Stimulated activated naive CD8-positive, alpha-beta T cell treated with anti-CD3 and anti-CD28 coated beads, Interleukin-15, Interleukin-2, amounts not matched to agents 100 ng/mL and 50 ng/mL, for 24 hours (primary cell): ENCODE data around the gene ZNF2.
A peak's percentile ranks its signal among the peaks of the same experiment; 100 is the strongest.

ENCODE experiments used
- H3K27ac Mint-ChIP-seq: one replicate; pipeline ENCODE4 v1.8.0; 2021; ENCODE audit warnings: mild to moderate bottlenecking, mixed read lengths
- H3K27me3 Mint-ChIP-seq: one replicate; pipeline ENCODE4 v1.8.0; 2021; ENCODE audit warnings: mixed read lengths
- H3K36me3 Mint-ChIP-seq: one replicate; pipeline ENCODE4 v1.8.0; 2021; ENCODE audit warnings: low read depth, mixed read lengths
- H3K4me1 Mint-ChIP-seq: one replicate; pipeline ENCODE4 v1.8.0; 2021; ENCODE audit warnings: low read depth, mixed read lengths
- H3K4me3 Mint-ChIP-seq: one replicate; pipeline ENCODE4 v1.8.0; 2021; ENCODE audit warnings: mild to moderate bottlenecking, mixed read lengths
- H3K9me3 Mint-ChIP-seq: one replicate; pipeline ENCODE4 v1.8.0; 2021; ENCODE audit warnings: mixed read lengths

Gene ZNF2

GRCh38 chr2:95165371-95166064 is at the start of gene ZNF2:
ZNF2 (plus strand) TSS chr2:95165809; CDS start chr2:95176227, 10,418 bp downstream.
- peaks cover 31% of the 10 kb centered on the region for H3K4me1 Mint-ChIP-seq
- peak within 1 kb of the TSS; percentile 99 for H3K4me3 Mint-ChIP-seq
- H3K27ac Mint-ChIP-seq, result peak within 1 kb of the TSS; percentile 91
- H3K9me3 Mint-ChIP-seq, result peaks cover 4% of the 10 kb centered on the region
- no peaks in the 10 kb centered on the region for H3K27me3 Mint-ChIP-seq
- H3K36me3 Mint-ChIP-seq, result peaks cover 28% of the 10 kb centered on the region

- Mint-ChIP-seq H3K27ac (peak overlapping the region; percentile 93), H3K4me1 (peaks cover 45% of the 10 kb centered on the region), H3K4me3 (peak overlapping the region; percentile 96), H3K9me3 (no peaks in the 10 kb centered on the region), H3K27me3 (no peaks in the 10 kb centered on the region), H3K36me3 (peaks cover 33% of the 10 kb centered on the region)
Observed at GRCh38 chr2:95121093-95121406, 44.6 kb upstream of the ZNF2 start.

- peaks cover 45% of the 10 kb centered on the region for H3K4me1 Mint-ChIP-seq
- peaks cover 33% of the 10 kb centered on the region for H3K36me3 Mint-ChIP-seq
- no peaks in the 10 kb centered on the region for H3K9me3 Mint-ChIP-seq
- H3K4me3 Mint-ChIP-seq, result peak within 1 kb of the TSS; percentile 96
- H3K27ac Mint-ChIP-seq, result peak within 1 kb of the TSS; percentile 93
- H3K27me3 Mint-ChIP-seq, result no peaks in the 10 kb centered on the region
Observed at GRCh38 chr2:95121407-95122196, 44.0 kb upstream of the ZNF2 start, which contains the start of gene MRPS5. MRPS5 (minus strand) TSS chr2:95121808; CDS start chr2:95121791, 17 bp downstream.

GRCh38 chr2:95122197-95122551 is 43.4 kb upstream of the ZNF2 start:
- peak overlapping the region; percentile 96 for H3K4me3 Mint-ChIP-seq
- H3K9me3 Mint-ChIP-seq, result no peaks in the 10 kb centered on the region
- no peaks in the 10 kb centered on the region for H3K27me3 Mint-ChIP-seq
- H3K36me3 Mint-ChIP-seq, result peaks cover 31% of the 10 kb centered on the region
- H3K27ac Mint-ChIP-seq, result peak overlapping the region; percentile 73
- peaks cover 44% of the 10 kb centered on the region for H3K4me1 Mint-ChIP-seq

- Mint-ChIP-seq H3K9me3 (peaks cover 38% of the 10 kb centered on the region), H3K27me3 (no peaks in the 10 kb centered on the region), H3K4me1 (no peaks in the 10 kb centered on the region), H3K27ac (no peak overlapping the region), H3K4me3 (no peak overlapping the region), H3K36me3 (peaks cover 36% of the 10 kb centered on the region)
Observed at GRCh38 chr2:95138702-95139101, 26.9 kb upstream of the ZNF2 start.

- H3K36me3 Mint-ChIP-seq, result peaks cover 56% of the 10 kb centered on the region
- H3K4me3 Mint-ChIP-seq, result no peak overlapping the region
- H3K9me3 Mint-ChIP-seq, result peaks cover 35% of the 10 kb centered on the region
- H3K27me3 Mint-ChIP-seq, result no peaks in the 10 kb centered on the region
- H3K4me1 Mint-ChIP-seq, result no peaks in the 10 kb centered on the region
- H3K27ac Mint-ChIP-seq, result no peak overlapping the region
Observed at GRCh38 chr2:95143838-95144237, 21.8 kb upstream of the ZNF2 start.

- no peak overlapping the region for H3K27ac Mint-ChIP-seq
- H3K4me1 Mint-ChIP-seq, result no peaks in the 10 kb centered on the region
- H3K4me3 Mint-ChIP-seq, result no peak overlapping the region
- H3K27me3 Mint-ChIP-seq, result no peaks in the 10 kb centered on the region
- peaks cover 88% of the 10 kb centered on the region for H3K36me3 Mint-ChIP-seq
- H3K9me3 Mint-ChIP-seq, result peaks cover 59% of the 10 kb centered on the region
Observed at GRCh38 chr2:95149397-95149984, 16.1 kb upstream of the ZNF2 start.

GRCh38 chr2:95158441-95158840 is 7.2 kb upstream of the ZNF2 start:
- peak overlapping the region; percentile 80 for H3K4me3 Mint-ChIP-seq
- H3K36me3 Mint-ChIP-seq, result peaks cover 51% of the 10 kb centered on the region
- H3K9me3 Mint-ChIP-seq, result peaks cover 11% of the 10 kb centered on the region
- H3K4me1 Mint-ChIP-seq, result peaks cover 10% of the 10 kb centered on the region
- no peak overlapping the region for H3K27ac Mint-ChIP-seq
- H3K27me3 Mint-ChIP-seq, result no peaks in the 10 kb centered on the region

GRCh38 chr2:95158891-95159619 is 6.6 kb upstream of the ZNF2 start:
- Mint-ChIP-seq H3K4me1 (peaks cover 13% of the 10 kb centered on the region), H3K27ac (peak overlapping the region; percentile 71), H3K9me3 (peaks cover 8% of the 10 kb centered on the region), H3K4me3 (peak overlapping the region; percentile 80), H3K36me3 (peaks cover 46% of the 10 kb centered on the region), H3K27me3 (no peaks in the 10 kb centered on the region)

GRCh38 chr2:95159690-95160449 is 5.7 kb upstream of the ZNF2 start, which contains the start of gene ZNF514:
ZNF514 (minus strand) TSS chr2:95159848; CDS start chr2:95153253, 6,595 bp downstream.
- H3K4me1 Mint-ChIP-seq, result peaks cover 19% of the 10 kb centered on the region
- no peaks in the 10 kb centered on the region for H3K27me3 Mint-ChIP-seq
- H3K4me3 Mint-ChIP-seq, result peak within 1 kb of the TSS; percentile 86
- H3K27ac Mint-ChIP-seq, result peak within 1 kb of the TSS; percentile 71
- peaks cover 38% of the 10 kb centered on the region for H3K36me3 Mint-ChIP-seq
- H3K9me3 Mint-ChIP-seq, result peaks cover 8% of the 10 kb centered on the region

- Mint-ChIP-seq H3K4me1 (peaks cover 35% of the 10 kb centered on the region), H3K4me3 (peak overlapping the region; percentile 99), H3K27ac (peak overlapping the region; percentile 91), H3K9me3 (peaks cover 4% of the 10 kb centered on the region), H3K36me3 (peaks cover 28% of the 10 kb centered on the region), H3K27me3 (no peaks in the 10 kb centered on the region)
Observed at GRCh38 chr2:95165030-95165370, 609 bp upstream of the ZNF2 start.

- H3K36me3 Mint-ChIP-seq, result peaks cover 28% of the 10 kb centered on the region
- H3K9me3 Mint-ChIP-seq, result peaks cover 4% of the 10 kb centered on the region
- no peaks in the 10 kb centered on the region for H3K27me3 Mint-ChIP-seq
- peak overlapping the region; percentile 91 for H3K27ac Mint-ChIP-seq
- peak overlapping the region; percentile 99 for H3K4me3 Mint-ChIP-seq
- H3K4me1 Mint-ChIP-seq, result peaks cover 31% of the 10 kb centered on the region
Observed at GRCh38 chr2:95166065-95166763, 605 bp downstream of the ZNF2 start.

GRCh38 chr2:95171902-95172301 is 6.3 kb downstream of the ZNF2 start:
- H3K9me3 Mint-ChIP-seq, result no peaks in the 10 kb centered on the region
- peaks cover 5% of the 10 kb centered on the region for H3K4me1 Mint-ChIP-seq
- H3K4me3 Mint-ChIP-seq, result no peak overlapping the region
- H3K36me3 Mint-ChIP-seq, result peaks cover 18% of the 10 kb centered on the region
- no peaks in the 10 kb centered on the region for H3K27me3 Mint-ChIP-seq
- H3K27ac Mint-ChIP-seq, result no peak overlapping the region
